PC-9 (cell line): Measurements from ENCODE around the gene KCNH4. TPM values are rescaled to one million over a fixed set of nuclear protein-coding genes. Genes with fewer than 3 reads are reported as not detected.

Experiments used
- BruUV-seq: library from RNA; stranded (reverse); fragments of 400-500 nt; replicated peaks from 2 replicates; lab custom pipeline; 2021; lab: Mats Ljungman, UMichigan
- CTCF ChIA-PET: fragments of 300-600 bp; sonication (Branson Sonifier 250); formaldehyde crosslinking; loops from one replicate; lab custom pipeline; 2022; ENCODE audit warnings: antibody characterized with exemption; lab: Charles Lee
- POLR2A ChIA-PET: fragments of 300-600 bp; sonication (Branson Sonifier 250); formaldehyde crosslinking; loops from one replicate; lab custom pipeline; 2022; ENCODE audit warnings: antibody characterized with exemption; ENCODE audit not compliant: unreplicated experiment; lab: Charles Lee
- DNase-seq, 2 experiments: peaks; one replicate each; pipeline versions ENCODE4 v3.0.0 to v3.0.0-alpha.2; 2015 to 2022; ENCODE audit warnings: mixed read lengths in 1 of 2
- H2AFZ ChIP-seq: fragments of 200-600 bp; sonication (generic); 2 replicates; pipeline ENCODE4 v1.8.1; 2017; ENCODE audit warnings: antibody characterized with exemption
- H3F3A ChIP-seq: fragments of 200-600 bp; sonication (generic); 2 replicates; pipeline ENCODE4 v1.8.1; 2017; ENCODE audit warnings: antibody characterized with exemption, mild to moderate bottlenecking, low read depth; ENCODE audit not compliant: insufficient read depth
- H3K27ac ChIP-seq: fragments of 200-600 bp; sonication (generic); 2 replicates; pipeline ENCODE4 v1.6.1; 2016; ENCODE audit warnings: mixed run types
- H3K27me3 ChIP-seq: fragments of 200-600 bp; sonication (generic); 2 replicates; pipeline ENCODE4 v1.6.1; 2016; ENCODE audit warnings: low read depth, mixed run types; ENCODE audit not compliant: insufficient read depth
- H3K36me3 ChIP-seq: fragments of 200-600 bp; sonication (generic); 2 replicates; pipeline ENCODE4 v1.6.1; 2016; ENCODE audit warnings: low read depth, mixed run types
- H3K4me1 ChIP-seq: fragments of 200-600 bp; sonication (generic); replicated peaks from 2 replicates; pipeline ENCODE4 v1.6.1; 2016; ENCODE audit warnings: mixed run types; ENCODE audit not compliant: insufficient read depth
- H3K4me2 ChIP-seq: fragments of 200-600 bp; sonication (generic); 2 replicates; pipeline ENCODE4 v1.6.1; 2017; ENCODE audit warnings: mixed run types
- H3K4me3 ChIP-seq: fragments of 200-600 bp; sonication (generic); 2 replicates; pipeline ENCODE4 v1.6.1; 2016; ENCODE audit warnings: mixed run types
- H3K79me2 ChIP-seq: fragments of 200-600 bp; sonication (generic); 2 replicates; pipeline ENCODE4 v1.6.1; 2017; ENCODE audit warnings: low read depth, mixed run types
- H3K9me2 ChIP-seq: fragments of 200-600 bp; sonication (generic); 2 replicates; pipeline ENCODE4 v1.8.1; 2017; ENCODE audit warnings: mild to moderate bottlenecking; ENCODE audit not compliant: insufficient read depth
- H3K9me3 ChIP-seq: fragments of 200-600 bp; sonication (generic); 2 replicates; pipeline ENCODE4 v1.8.1; 2016; ENCODE audit warnings: low read depth; ENCODE audit not compliant: insufficient read depth
- H4K20me1 ChIP-seq: fragments of 200-600 bp; sonication (generic); 2 replicates; pipeline ENCODE4 v1.8.1; 2017; ENCODE audit not compliant: insufficient read depth
- EZH2 ChIP-seq: fragments of 200-600 bp; sonication (generic); IDR thresholded peaks from 2 replicates; pipeline ENCODE4 v1.8.0; 2017; ENCODE audit warnings: antibody characterized with exemption, low read depth
- intact Hi-C: fragments of 100-400 bp; cut with micrococcal nuclease; formaldehyde crosslinking; loops from one replicate; pipeline ENCODE4 v1.10.0; 2022; ENCODE audit not compliant: unreplicated experiment
- total RNA-seq: library from RNA; stranded (reverse); gene quantifications from 2 replicates; pipeline ENCODE4 v1.2.3, GENCODE V29; 2021
- TF ChIP-seq, protein P1 (sequence below): fragments of 200-600 bp; sonication (generic); conservative IDR thresholded peaks from 2 replicates; pipeline ENCODE4 v1.6.1; 2017; ENCODE audit warnings: mixed run types, antibody characterized with exemption, mild to moderate bottlenecking, moderate library complexity

The KCNH4 gene
- total RNA-seq, 1 experiment from 2014 or later: not detected

DNA sequence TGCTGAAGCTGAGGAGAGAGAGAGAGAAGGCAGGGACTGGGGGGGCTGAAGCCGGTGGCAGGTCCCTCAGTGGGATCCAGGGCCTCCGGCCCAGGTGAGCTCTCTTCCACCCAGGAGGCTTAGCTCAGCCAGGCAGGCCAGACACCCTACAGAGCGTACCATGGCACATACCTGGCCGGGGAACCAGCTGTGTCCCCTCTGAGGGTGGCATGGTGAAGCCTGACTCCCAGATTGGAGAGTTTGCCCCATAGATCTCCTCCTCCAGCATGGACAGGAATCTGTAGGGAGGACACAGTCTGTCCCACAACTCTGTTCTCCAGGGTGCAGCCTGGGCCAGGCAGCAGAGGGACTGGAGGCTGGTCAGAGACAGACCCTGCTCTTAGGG lies 62.8 kb downstream of the KCNH4 start:
- Histone ChIP-seq H3K79me2 (peaks cover 6% of the 10 kb centered on the region), H3K9me3 (no peaks in the 10 kb centered on the region), H3K9me2 (no peaks in the 10 kb centered on the region), H3K4me2 (no peak overlapping the region), H3K4me3 (no peak overlapping the region), H3K27ac (no peak overlapping the region), H3K36me3 (no peaks in the 10 kb centered on the region), H3K27me3 (no peaks in the 10 kb centered on the region), H4K20me1 (0 out of 2 replicates have a peak, but pooled peaks cover 3% of the 10 kb centered on the region), H2AFZ (no peak overlapping the region), H3K4me1 (no peaks in the 10 kb centered on the region; the same call in 1 of the 2 replicates), H3F3A (peaks cover 10% of the 10 kb centered on the region; the same call in 1 of the 2 replicates)
- ChIA-PET POLR2A (interaction anchor here (0.7 kb wide), 1 partner anchor 59 kb away, joined by 16 read pairs; no protein-coding TSS in a partner anchor), CTCF (interaction anchor here (0.6 to 0.7 kb wide), 3 partner anchors 101 to 450 kb away, joined by 4 to 11 read pairs (median 4); partner anchors contain the start of gene DNAJC7)
- TF ChIP-seq, protein P1, sequence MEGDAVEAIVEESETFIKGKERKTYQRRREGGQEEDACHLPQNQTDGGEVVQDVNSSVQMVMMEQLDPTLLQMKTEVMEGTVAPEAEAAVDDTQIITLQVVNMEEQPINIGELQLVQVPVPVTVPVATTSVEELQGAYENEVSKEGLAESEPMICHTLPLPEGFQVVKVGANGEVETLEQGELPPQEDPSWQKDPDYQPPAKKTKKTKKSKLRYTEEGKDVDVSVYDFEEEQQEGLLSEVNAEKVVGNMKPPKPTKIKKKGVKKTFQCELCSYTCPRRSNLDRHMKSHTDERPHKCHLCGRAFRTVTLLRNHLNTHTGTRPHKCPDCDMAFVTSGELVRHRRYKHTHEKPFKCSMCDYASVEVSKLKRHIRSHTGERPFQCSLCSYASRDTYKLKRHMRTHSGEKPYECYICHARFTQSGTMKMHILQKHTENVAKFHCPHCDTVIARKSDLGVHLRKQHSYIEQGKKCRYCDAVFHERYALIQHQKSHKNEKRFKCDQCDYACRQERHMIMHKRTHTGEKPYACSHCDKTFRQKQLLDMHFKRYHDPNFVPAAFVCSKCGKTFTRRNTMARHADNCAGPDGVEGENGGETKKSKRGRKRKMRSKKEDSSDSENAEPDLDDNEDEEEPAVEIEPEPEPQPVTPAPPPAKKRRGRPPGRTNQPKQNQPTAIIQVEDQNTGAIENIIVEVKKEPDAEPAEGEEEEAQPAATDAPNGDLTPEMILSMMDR: no peak
- TF ChIP-seq EZH2: no peak
- intact Hi-C loops: no loop called here
- no peak for DNase-seq
- no TSS peak for BruUV-seq

DNA sequence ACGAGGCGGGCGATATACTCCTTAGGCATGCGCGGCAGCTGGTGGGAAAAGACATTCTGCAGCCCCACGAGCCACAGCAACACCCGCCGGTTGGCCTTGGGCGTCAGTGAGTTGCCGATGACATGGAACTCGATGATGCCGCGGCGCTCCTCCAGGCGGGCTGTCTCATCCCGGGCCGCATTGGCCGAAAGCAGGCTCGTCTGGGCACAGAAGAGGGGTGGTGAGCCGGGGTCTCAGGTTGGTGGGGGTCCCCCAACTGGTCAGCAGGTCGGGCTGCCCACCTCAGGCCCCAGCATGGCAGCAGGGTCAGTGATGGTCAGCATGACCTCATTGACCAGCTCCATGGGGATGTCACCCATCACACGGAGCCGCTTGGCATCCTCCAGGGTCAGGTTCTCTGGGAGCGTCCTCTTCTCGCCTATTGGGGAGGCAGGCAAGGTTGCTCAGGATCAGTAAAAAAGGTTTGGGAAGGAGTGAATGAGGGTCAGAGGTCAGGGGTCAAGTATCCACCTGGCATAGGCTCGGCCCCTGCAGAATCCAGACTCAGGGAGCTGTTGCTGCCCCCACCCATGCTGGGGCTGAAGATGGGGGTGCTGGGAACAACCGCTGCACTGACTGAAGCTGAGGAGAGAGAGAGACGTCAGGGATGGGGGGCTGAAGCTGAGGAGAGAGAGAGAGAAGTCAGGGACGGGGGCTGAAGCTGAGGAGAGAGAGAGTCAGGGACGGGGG lies 63.4 kb downstream of the KCNH4 start:
- no peaks in the 10 kb centered on the region for H3K9me2 ChIP-seq
- H2AFZ ChIP-seq: no peak overlapping the region
- ChIA-PET POLR2A (interaction anchor here (0.7 kb wide), 1 partner anchor 59 kb away, joined by 16 read pairs; no protein-coding TSS in a partner anchor), CTCF (interaction anchor here (0.6 to 0.7 kb wide), 3 partner anchors 100 to 450 kb away, joined by 4 to 11 read pairs (median 4); partner anchors contain the start of gene DNAJC7)
- TF ChIP-seq EZH2: no peak
- TF ChIP-seq, protein P1: no peak
- BruUV-seq: no TSS peak
- H3K27me3 ChIP-seq: no peaks in the 10 kb centered on the region
- H3K79me2 ChIP-seq: peaks cover 6% of the 10 kb centered on the region
- H3K9me3 ChIP-seq: no peaks in the 10 kb centered on the region
- peaks cover 14% of the 10 kb centered on the region; the same call in 1 of the 2 replicates for H3F3A ChIP-seq
- intact Hi-C loops: loop anchor here (2.0 kb wide), 1 partner anchor 409 kb away; no protein-coding TSS in a partner anchor
- H3K4me2 ChIP-seq: no peak overlapping the region
- no peaks in the 10 kb centered on the region for H3K36me3 ChIP-seq
- DNase-seq: no peak
- no peaks in the 10 kb centered on the region; the same call in 1 of the 2 replicates for H3K4me1 ChIP-seq
- H3K4me3 ChIP-seq: no peak overlapping the region
- H3K27ac ChIP-seq: no peak overlapping the region
- 0 out of 2 replicates have a peak, but pooled peaks cover 3% of the 10 kb centered on the region for H4K20me1 ChIP-seq

DNA sequence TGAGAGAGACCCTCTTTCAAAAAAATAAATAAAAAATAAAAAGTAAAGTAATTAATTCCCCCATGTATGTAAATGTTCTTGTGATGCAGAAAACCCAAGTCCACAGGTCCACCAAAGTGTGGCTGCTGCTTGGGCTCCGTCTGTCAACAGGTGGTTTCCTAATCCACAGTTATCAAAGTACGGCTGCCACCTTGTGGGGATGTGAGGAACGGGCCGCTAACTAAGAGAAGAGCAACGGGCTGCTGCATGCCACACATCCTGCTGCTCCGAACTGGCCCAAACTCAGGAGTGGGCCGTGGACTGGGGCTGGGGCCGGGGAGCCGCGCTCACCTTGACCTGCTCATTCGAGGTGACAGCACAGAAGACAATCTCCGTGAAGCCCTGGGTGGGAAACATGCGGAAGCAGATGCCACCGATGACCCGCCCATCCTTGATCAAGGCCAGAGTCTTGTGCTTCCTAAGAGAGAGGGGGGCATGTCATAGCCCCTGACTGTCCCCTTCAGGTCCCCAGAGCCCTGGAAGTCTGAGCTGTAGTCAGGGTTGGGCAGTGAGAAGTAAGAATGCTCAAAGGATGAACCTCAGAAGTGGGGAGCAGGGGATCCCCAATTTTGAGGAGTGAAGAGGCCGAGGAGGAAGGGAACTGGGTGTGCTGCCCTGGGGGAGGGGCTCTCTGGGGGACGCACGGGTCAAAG lies 64.1 kb downstream of the KCNH4 start:
- H3K4me1 ChIP-seq: no peaks in the 10 kb centered on the region; the same call in 1 of the 2 replicates
- BruUV-seq: no TSS peak
- peak; percentile 65 to 66 for DNase-seq
- CTCF ChIA-PET: no interaction called here
- intact Hi-C loops: loop anchor here (1.0 to 2.0 kb wide), 3 partner anchors 92 to 410 kb away; no protein-coding TSS in a partner anchor
- peaks cover 12% of the 10 kb centered on the region; the same call in 1 of the 2 replicates for H3F3A ChIP-seq
- no peaks in the 10 kb centered on the region for H3K36me3 ChIP-seq
- no peaks in the 10 kb centered on the region for H3K9me3 ChIP-seq
- H4K20me1 ChIP-seq: 0 out of 2 replicates have a peak, but pooled peaks cover 3% of the 10 kb centered on the region
- no peaks in the 10 kb centered on the region for H3K9me2 ChIP-seq
- TF ChIP-seq EZH2: no peak
- TF ChIP-seq, protein P1: peak; percentile 91
- no peak overlapping the region for H2AFZ ChIP-seq
- POLR2A ChIA-PET: interaction anchor here (0.7 kb wide), 1 partner anchor 77 kb away, joined by 8 read pairs; no protein-coding TSS in a partner anchor
- no peak overlapping the region for H3K4me3 ChIP-seq
- H3K27ac ChIP-seq: no peak overlapping the region
- H3K4me2 ChIP-seq: no peak overlapping the region
- peaks cover 6% of the 10 kb centered on the region for H3K79me2 ChIP-seq
- no peaks in the 10 kb centered on the region for H3K27me3 ChIP-seq
